NCI-H69 (cell line): ENCODE measurements around the gene FETUB.
A peak's percentile ranks its signal among the peaks of the same experiment; 100 is the strongest.

Experiments
- DNase-seq: peaks from one replicate; lab custom pipeline; 2025; lab: John Stamatoyannopoulos, UW

Gene FETUB, protein sequence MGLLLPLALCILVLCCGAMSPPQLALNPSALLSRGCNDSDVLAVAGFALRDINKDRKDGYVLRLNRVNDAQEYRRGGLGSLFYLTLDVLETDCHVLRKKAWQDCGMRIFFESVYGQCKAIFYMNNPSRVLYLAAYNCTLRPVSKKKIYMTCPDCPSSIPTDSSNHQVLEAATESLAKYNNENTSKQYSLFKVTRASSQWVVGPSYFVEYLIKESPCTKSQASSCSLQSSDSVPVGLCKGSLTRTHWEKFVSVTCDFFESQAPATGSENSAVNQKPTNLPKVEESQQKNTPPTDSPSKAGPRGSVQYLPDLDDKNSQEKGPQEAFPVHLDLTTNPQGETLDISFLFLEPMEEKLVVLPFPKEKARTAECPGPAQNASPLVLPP

DNA sequence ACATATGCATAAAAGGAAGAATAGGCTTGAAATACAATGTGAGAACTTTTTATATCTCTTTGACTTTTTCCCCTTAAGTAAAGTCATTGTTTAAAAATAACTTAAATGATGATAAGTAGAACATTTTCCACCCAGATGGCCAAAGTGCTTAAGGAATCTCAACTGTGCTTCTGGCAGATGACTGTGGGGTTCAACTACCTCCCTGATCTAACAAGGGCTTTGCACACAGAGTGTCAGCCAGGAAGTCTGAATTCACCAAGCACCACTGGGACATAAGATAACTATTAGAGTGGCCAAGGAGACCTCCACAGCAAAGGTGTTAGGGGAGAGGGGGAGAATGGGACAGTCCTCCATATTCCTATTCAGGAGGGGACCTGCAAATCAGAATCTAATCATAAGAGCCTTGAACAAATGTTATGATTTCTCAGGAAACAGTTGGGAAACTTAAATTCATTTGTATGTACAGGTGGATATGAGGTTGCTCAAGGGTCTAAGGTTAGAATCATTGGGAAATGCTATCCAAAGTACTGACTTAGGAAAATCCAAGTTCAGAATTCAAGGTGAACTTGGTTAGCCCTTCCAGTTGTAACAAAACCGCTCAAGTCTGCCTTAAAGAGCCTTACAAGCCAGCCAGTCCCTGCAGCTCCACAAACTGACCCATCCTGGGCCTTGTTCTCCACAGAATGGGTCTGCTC is at the start of gene FETUB:
Gene FETUB, plus strand, starts transcription at position 622 of the 695 bp plus-strand sequence. Its CDS starts 62 bp downstream, at position 684.
- DNase-seq: no peak

DNA sequence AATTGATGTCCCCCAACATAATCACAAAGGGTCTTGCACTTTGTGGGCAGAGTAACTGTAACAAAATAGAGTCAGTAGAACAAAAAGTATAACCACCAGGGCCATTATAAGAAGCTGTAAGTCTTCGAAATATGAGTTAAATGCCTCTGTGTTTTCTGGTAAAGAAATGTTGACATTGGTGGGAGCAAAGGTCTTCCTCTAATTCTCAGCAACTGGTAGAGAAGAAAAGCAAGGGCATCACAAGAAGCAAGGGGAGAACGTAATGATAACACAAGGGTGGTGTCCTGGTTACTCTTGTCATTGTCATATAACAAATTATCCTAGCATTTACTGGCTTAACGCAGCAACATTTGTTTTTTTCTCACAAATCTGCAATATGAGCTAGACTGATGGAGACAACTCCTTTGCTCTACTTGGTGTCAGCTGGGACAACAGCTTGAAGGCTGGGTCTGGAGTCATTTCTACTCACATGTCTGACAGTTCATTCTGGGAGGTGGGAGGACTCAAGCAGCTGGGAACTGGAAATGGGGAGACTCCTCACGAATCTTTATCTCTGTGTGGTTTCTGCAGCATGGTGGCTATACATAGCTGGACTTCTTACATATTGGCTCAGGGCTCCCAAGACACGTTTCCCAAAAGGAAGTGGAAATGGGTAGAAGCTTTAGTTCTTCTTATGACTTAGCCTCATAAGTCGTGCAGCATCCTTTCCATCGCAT is 49.5 kb upstream of the FETUB start:
- DNase-seq: no peak

DNA sequence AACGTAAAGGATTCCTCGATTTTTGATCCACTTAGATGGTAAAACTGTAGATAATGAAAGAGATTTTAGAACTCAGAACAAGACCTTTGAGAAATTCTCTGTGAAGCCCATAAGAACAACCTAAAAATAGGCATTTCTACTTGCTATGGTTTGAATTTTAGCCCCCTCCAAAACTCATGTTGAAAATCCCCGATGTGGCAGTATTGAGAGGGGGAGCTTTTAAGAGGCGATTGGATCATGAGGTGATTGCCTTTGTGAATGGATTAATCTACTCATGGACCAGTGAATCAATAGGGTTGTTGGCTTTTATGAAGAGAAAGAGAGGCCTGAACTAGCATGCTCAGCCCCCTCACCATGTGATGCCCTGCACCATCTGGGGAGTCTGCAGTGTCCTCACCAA is 47.5 kb upstream of the FETUB start:
- DNase-seq: no peak

DNA sequence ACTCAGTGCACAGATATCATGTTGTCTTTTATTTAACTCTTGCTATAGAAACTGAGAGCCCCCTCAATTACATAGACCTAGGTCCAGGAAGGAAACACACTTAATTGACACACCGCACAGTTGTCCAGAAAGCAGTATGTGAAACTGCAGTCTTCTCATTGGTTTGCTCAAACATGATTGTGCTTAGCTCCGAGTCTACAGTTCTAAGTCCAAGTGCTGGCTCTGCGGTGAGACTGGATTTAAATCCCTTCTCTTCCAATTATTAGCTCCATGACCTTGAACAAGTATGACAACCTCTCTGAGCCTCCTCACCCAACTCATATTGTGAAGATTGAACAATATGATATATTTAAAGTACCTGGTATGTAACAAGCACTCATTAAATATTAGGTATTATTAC is 46.3 kb upstream of the FETUB start:
- DNase-seq: no peak

DNA sequence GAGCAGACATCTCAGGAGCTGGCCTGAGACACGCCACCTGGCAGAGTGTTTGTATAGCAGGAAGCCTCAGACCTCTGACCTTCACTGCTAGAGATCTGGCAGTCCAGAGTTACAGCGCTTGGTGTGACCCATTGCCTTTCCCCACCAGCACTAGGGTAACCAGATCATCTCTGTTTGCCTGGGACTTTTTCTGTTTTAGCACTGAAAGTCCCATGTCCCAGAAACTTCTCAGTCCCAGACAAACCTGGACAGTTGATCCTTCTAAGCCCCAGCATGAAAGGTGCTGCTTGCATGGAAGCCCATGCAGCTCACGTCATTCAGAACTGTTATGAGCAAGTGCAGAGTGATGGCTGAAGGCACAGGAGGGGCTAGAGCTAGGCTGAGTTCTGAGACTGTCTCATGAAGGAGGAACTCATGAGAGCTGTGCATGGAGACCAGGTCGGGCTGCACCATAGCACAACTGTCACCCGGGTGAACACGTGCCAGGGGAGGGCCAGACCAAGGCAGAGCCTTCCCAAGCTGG is 45.5 kb upstream of the FETUB start:
- no peak for DNase-seq

DNA sequence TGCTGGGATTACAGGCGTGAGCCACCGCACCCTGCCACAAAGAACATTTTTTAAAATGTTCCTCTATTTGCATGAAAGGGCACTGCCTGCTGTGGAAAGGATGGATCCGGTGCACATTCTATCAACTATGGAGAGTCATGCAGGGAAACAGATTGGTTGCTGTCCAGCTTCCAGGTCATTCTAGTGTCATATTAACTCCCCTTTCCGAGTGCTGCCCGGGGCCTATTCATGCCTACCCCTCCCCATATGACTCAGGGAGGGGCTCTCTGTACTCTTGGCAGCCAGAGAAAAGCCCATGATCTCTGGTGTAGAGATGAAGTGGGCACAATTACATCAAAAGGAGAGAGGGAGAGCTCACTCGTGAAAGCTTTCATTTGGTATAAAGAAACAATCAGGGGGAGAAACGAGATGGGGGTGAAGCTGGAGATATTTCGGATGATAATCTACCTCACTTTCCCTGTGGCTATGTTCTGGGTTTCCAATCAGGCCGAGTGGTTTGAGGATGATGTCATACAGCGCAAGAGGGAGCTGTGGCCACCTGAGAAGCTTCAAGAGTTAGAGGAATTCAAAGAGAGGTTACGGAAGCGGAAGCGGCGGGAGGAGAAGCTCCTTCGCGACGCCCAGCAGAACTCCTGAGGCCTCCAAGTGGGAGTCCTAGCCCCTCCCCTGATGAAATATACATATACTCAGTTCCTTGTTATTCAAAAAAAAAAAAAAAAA is 43.5 kb upstream of the FETUB start:
- DNase-seq: peak; percentile 34

DNA sequence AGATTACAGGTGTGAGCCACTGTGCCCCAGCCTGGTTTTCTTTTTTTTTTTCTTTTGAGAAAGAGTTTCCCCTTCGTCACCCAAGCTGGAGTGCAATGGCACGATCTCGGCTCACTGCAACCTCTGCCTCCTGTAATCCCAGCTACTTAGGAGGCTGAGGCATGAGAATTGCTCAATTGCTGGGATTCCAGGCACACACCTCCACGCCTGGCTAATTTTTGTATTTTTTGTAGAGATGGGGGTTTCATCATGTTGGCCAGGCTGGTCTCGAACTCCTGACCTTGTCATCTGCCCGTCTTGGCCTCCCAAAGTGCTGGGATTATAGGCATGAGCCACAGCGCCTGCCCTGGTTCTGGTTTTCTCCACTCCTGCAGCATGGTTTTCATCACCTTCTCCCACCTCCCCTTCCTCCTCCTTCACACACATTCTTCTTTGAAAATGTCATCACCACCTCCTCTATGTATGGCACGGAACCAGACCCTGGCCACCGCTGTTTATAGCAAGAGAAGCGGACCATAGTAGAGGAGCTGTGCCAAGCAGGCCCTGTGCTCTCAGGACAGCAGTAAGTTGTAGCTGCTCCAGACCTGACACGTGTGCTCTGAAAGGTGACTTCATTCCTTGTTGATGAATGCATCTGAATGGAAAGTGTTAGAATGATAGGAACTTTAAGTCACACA is 42.0 kb upstream of the FETUB start:
- no peak for DNase-seq

DNA sequence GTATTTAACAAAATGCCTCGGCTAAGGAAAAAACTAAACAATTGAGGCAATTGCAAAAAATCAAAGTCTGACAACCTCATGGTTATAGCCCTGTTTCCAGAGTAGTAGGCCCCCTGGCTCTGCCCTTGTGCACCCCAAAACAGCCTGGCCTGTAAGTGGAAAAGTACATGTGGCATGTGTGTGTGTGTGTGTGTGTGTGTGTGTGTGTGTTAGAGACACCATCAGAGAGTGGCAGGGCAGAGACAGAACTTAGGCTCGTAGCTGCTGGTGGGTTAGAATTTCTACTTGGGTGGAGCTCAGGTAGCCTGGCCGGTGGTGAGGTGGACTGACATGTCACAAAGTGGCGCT is 41.4 kb upstream of the FETUB start:
- no peak for DNase-seq

DNA sequence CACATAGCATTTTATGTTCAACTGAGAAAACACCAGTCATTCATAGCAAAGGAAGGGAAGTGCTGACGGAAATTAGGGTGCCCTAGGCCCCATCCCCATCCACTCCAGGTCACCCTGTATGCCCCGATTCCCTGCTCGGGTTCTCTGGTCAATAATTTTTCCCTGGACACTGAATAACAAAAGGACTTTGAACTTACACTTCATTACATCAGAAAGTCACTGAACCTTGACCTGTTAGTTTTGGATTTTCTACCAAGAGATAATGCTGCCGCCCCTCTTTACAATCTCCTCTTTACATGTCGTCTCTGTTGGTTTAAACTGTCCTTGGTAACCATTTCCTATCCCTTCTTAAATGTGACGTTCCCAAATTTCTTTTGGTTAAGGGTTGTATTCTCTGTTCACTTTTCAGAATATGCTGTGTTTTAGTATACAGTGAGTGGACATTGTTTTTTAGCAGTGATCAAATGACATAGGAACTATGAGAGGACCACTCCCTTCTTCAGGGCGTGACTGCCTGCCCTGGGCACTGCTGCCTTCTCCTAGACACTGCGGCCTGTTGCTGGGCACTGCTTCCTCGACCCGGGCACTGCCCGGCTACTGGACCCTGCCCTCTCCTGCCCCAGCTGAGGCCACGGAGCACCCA is 40.9 kb upstream of the FETUB start:
- no peak for DNase-seq

DNA sequence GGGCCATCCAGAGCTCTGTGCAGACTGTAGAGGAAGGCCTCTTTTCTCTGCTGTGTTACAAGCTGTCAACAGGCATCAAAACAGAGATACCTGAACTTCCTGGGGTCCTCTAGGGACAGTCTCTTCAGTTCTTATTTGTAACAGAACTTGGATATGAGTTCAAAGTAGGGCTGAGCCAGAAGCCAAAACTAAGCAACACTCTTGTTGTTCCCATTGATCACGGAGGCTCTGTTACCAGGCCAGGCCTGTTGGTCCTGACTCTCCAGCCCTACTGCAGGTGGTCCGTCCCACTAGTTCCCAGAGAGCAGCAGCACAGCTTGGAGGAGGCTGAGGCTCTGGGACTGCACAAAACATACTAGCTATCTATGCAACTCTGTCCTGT is 40.4 kb upstream of the FETUB start:
- no peak for DNase-seq

DNA sequence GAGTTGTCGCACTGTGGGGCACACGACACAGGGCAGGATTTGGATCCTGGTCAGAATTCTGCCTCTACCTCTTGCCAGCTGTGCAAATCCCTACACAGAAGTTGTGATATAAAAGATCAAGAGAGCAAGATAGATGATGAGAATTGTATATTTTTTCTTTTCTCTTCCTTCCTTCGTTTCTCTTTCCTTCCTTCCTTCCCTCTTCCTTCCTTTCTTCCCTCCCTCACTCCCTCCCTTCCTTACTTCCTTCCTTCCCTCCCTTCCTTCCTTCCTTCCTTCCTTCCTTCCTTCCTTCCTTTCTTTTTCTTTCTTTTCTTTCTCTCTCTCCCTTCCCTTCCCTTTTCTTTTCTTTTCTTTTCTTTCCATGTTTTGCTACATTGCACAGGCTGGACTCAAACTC is 39.3 kb upstream of the FETUB start:
- DNase-seq: no peak

DNA sequence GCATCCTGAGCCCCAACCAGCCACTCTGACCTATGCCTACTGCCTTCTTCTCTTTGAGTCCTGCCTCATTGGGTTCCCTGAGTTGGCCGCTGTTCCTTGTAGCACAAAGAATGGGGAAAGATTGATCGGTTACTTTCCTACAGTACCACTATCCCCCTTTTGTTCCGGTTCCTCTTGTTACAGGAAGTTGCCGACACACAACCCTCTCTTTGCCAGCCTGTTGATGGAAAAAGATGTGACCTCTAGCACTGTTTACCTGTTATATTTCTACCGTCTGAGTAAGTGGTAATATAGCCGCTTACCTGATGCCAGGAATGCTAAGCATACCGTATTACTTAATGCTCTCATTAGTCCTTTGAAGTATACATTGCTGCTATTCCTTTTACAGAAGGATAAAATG is 37.0 kb upstream of the FETUB start:
- DNase-seq: no peak

DNA sequence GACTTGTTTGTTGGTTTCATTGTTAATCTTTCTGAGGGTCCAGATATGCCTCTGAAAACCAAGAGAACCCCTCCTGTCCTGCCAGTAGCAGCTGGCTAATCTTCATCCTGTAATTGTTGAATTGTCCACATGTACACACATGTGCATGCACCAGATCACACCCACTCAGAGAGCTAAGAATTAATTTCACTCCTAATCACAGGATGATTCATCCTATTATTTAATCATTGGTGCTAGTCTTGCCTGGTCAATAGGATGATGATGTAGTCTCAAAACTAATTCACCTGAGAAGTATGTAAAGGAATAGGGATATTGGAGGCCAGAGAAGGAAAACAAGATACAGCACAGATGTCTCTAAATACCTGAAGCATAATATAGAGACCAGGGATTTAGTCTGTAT is 35.1 kb upstream of the FETUB start:
- DNase-seq: no peak

DNA sequence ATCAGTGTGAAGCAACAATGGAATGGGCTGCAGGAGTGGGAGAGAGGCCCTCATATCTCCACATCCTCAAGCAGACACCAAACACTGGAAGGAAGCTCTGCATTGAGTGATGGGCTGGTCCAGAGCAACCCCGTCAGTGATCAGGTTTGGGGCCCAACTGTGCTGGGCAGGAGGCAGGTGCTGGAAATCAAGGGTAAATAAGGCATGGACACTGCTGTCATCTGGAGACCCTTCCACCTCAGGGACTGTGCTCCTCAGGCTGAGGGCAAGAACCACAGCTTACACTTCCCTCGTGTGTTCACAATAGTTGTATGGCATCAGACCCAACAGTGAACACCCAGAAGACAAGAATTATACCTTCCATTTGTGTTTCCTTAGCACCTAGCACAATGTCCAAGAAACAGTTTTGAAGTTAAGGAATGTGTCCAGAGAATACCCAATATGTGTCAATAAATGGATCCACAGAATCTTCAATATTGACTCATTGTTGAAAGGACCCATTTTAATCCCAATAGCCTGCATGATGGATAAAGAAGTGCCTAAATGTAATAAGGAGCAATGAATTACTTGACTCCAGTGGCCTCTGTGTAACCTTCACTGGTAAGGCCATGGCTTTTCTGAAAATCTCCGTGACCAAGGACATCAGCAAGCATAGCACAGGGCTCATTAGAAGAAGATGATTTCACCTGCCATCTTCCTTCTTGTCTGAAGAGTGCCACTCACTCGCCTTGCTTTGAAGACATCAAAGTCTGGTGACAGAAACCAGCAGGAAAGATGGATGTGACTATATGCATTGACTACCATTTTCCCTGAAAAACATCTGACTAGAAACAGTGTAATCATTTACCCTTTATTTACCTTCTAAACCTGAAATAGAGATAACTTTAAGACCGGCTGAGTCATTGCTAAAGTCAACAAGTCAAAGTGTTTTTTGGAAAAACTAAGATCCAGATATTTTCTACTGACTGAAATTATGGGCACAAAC is 34.3 kb upstream of the FETUB start:
- no peak for DNase-seq

DNA sequence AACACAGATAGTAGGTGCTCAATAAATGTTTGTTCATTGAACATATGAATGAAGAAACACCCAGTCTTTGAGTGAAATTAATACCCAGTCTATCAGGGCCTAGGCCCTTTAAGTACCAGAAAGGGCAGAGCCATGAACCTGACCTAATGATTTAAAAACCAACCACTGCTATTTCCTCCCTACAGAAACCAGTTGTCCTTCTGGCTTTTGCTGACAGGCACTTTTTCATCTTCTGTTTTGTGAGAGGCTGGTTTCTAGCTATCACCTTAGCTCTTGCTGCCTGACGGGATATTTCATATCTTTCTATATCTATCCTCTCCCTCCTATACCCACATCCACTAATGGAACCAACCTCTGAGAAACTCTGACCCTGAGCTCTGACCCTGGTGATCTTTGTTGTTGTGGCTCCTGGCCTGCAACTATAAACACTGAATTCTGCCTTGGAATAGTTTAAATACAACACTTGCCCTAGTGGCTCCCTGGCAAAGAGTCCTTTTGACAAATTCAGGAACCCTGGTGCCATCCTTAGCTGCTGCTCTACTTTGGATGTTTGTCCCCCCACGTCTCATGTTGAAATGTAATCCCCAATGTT is 31.5 kb upstream of the FETUB start:
- DNase-seq: no peak

DNA sequence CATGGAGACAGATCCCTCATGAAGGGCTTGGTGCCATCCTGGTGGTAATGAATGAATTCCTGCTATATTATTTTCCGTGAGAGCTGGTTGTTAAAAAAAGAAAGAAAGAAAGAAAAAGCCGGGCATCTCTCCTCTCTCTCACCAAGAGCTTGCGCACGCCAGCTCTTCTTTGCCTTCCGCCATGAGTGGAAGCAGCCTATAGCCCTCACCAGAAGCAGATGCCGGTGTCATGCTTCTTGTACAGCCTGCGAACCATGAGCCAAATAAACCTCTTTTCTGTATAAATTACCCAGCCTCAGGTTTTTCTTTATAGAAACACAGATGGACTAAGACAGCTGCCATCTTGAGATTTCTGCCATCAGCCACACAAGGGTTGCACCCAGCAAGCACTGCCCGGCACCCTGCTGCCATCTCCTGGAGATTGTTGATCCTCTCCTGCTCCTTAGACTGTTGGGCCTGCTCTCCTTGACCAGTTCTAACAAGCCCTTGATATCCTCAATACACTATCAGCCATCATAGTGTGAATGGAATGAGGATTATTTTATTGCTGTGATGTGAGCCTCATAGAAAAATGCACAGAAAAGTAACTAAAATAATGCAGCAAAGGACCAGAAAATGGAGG is 30.8 kb upstream of the FETUB start:
- no peak for DNase-seq

DNA sequence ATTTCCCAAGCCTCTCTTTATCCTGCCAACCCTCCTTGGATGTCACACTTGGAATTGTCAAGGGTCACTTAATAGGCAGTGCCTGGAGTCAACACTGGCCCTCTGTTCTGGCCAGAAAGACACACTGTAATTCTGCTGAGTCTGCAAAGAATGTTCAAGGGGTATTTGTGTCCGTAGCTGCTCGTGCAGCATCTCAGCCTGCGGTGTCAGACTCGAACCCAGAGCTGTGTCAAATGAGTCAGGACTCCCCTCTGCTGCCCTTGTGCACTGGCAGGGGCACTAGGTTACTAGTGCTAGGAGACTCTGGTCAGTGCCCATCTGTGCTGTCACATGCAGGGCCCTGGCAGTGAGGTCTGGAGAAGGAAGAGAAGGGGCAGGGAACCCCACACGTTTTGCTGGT is 28.1 kb upstream of the FETUB start:
- DNase-seq: no peak

DNA sequence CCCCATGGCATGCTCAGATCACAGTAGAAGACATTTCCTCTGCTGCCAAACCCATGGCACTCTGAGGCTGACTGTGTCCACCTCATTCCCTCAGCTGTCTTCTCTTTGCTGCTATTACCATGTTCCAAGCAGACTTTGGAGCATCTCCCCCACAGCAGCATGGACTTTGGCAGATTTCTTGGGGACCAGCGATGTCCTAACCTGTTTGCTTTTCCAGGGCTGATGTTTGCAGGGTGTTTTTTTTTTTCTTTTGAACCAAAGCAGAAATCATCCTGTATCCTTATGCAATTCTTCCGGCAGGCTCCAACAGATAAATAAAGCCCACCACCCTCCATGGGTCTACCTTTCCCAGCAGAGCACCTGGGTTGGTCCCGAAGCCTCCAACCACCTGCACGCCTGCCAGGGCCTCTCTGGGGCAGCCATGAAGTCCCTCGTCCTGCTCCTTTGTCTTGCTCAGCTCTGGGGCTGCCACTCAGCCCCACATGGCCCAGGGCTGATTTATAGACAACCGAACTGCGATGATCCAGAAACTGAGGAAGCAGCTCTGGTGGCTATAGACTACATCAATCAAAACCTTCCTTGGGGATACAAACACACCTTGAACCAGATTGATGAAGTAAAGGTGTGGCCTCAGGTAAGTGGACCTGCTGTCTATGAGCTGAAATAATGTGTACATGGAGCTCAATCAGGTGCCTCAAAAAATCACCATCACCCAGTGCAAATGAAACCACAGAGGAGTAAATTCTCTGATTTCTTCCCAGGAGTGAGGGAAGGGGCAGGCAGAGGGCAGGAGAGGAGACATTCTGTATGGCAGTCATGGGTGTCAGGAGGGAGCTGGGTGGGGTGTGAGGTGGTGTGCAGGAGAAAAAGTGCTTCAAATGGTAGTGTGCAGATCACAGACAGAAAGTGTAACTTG is 27.2 kb upstream of the FETUB start, which contains the start of gene AHSG:
Gene AHSG, plus strand, starts transcription at position 340 of the 916 bp plus-strand sequence. Its CDS starts 82 bp downstream, at position 422.
- no peak for DNase-seq
